Measurements from ENCODE around the gene VPS51.

DNA sequence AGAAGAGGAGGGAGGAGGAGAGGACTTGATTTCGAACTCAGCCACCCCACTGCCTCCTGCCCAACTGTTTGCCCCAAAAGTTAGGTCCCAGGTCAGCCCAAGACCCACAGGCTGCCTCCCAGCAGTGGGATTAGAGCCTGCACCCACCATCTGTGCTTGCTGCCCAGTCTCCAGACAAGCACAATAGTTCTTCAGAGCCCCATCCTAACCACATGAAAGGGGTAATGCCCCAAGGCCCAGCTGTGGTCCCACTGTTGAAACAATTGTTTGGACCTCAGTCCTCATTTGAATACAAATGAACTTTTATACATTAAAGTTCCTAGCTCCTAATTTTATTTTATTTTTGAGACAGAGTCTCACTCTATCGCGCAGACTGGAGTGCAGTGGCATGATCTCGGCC is 5.4 kb upstream of the VPS51 start:
- TF ChIP-seq POLR2A (IDR thresholded peaks at IDR 0.05) = no peak
- TF ChIP-seq, protein P1, sequence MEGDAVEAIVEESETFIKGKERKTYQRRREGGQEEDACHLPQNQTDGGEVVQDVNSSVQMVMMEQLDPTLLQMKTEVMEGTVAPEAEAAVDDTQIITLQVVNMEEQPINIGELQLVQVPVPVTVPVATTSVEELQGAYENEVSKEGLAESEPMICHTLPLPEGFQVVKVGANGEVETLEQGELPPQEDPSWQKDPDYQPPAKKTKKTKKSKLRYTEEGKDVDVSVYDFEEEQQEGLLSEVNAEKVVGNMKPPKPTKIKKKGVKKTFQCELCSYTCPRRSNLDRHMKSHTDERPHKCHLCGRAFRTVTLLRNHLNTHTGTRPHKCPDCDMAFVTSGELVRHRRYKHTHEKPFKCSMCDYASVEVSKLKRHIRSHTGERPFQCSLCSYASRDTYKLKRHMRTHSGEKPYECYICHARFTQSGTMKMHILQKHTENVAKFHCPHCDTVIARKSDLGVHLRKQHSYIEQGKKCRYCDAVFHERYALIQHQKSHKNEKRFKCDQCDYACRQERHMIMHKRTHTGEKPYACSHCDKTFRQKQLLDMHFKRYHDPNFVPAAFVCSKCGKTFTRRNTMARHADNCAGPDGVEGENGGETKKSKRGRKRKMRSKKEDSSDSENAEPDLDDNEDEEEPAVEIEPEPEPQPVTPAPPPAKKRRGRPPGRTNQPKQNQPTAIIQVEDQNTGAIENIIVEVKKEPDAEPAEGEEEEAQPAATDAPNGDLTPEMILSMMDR (IDR thresholded peaks at IDR 0.05) = no peak
